SK-N-SH (cell line): ENCODE results near the gene SF3B6.
"Not testable (repeated sequence)": the region's sequence is repeated elsewhere in the genome, so short reads cannot be mapped to it uniquely, and the experiment has no call there.

ENCODE experiments used
- EP300 ChIP-seq, 2 experiments: IDR thresholded peaks; 2 replicates each; pipeline versions ENCODE4 v1.4.0 to v1.6.1; 2012; ENCODE audit warnings: borderline replicate concordance in 1 of 2, low read depth in 1 of 2, low read length in 1 of 2
- FOXM1 ChIP-seq: IDR thresholded peaks from 2 replicates; pipeline ENCODE4 v1.4.0; 2012; ENCODE audit warnings: low read depth, mild to moderate bottlenecking
- NRF1 ChIP-seq: IDR thresholded peaks from 2 replicates; pipeline ENCODE4 v1.6.1; 2012; ENCODE audit warnings: low read depth, mild to moderate bottlenecking, low read length
- POLR2AphosphoS5 ChIP-seq: IDR thresholded peaks from 2 replicates; pipeline ENCODE4 v1.6.1; 2012; ENCODE audit warnings: low read depth, low read length
- RAD21 ChIP-seq: IDR thresholded peaks from 2 replicates; pipeline ENCODE4 v1.6.1; 2012; ENCODE audit warnings: mild to moderate bottlenecking, low read length
- SIN3A ChIP-seq: IDR thresholded peaks from 2 replicates; pipeline ENCODE4 v1.6.1; 2012; ENCODE audit warnings: low read depth, mild to moderate bottlenecking, low read length, moderate library complexity, borderline replicate concordance
- TF ChIP-seq, protein P1 (sequence below): fragments of 200-600 bp; sonication (generic); IDR thresholded peaks from 2 replicates; pipeline ENCODE4 v1.6.1; 2017; ENCODE audit warnings: antibody characterized with exemption, mild to moderate bottlenecking, moderate library complexity
- TF ChIP-seq, protein P2 (sequence below): IDR thresholded peaks from 2 replicates; pipeline ENCODE4 v1.4.0; 2012; ENCODE audit warnings: low read depth

DNA sequence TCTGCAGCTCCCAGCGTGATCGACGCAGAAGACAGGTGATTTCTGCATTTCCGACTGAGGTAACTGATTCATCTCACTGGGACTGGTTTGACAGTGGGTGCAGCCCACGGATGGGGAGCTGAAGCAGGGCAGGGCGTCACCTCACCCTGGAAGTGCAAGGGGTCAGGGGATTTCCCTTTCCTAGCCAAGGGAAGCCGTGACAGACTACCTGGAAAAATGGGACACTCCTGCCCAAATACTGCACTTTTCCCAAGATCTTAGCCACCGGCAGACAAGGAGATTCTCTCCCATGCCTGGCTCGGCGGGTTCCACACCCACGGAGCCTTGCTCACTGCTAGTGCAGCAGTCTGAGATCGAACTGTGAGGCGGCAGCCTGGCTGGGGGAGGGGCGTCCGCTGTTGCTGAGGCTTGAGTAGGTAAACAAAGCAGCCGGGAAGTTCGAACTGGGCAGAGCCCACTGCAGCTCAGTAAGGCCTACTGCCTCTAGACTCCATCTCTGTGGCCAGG lies 19.1 kb upstream of the SF3B6 start:
- TF ChIP-seq FOXM1; RAD21; SIN3A; NRF1; EP300 (IDR thresholded peaks at IDR 0.05; ENCODE audit: borderline replicate concordance in 1 of 2, low read depth in 1 of 2, low read length in 1 of 2); POLR2AphosphoS5: not testable (repeated sequence)
- TF ChIP-seq, protein P1, sequence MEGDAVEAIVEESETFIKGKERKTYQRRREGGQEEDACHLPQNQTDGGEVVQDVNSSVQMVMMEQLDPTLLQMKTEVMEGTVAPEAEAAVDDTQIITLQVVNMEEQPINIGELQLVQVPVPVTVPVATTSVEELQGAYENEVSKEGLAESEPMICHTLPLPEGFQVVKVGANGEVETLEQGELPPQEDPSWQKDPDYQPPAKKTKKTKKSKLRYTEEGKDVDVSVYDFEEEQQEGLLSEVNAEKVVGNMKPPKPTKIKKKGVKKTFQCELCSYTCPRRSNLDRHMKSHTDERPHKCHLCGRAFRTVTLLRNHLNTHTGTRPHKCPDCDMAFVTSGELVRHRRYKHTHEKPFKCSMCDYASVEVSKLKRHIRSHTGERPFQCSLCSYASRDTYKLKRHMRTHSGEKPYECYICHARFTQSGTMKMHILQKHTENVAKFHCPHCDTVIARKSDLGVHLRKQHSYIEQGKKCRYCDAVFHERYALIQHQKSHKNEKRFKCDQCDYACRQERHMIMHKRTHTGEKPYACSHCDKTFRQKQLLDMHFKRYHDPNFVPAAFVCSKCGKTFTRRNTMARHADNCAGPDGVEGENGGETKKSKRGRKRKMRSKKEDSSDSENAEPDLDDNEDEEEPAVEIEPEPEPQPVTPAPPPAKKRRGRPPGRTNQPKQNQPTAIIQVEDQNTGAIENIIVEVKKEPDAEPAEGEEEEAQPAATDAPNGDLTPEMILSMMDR: not testable (repeated sequence)
- TF ChIP-seq, protein P2, sequence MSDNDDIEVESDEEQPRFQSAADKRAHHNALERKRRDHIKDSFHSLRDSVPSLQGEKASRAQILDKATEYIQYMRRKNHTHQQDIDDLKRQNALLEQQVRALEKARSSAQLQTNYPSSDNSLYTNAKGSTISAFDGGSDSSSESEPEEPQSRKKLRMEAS: not testable (repeated sequence)
